Coronary artery (tissue), 2 donors: Measurements from ENCODE around the gene NFIB.

Experiments used
- DNase-seq: peaks from one replicate; pipeline ENCODE4 v3.0.0-alpha.2; 2017; ENCODE audit warnings: low spot score
- H3K27ac ChIP-seq, 2 donors: fragments of 200-600 bp; sonication (generic); one replicate each; pipeline ENCODE4 v1.5.1; 2016 to 2019
- H3K4me3 ChIP-seq: fragments of 200-600 bp; sonication (generic); 2 replicates; pipeline ENCODE4 v1.5.1; 2016; ENCODE audit warnings: mild to moderate bottlenecking, moderate library complexity
- TF ChIP-seq, protein P1 (sequence below): fragments of 200-600 bp; sonication (generic); IDR thresholded peaks from one replicate; pipeline ENCODE4 v1.5.1; 2019; ENCODE audit warnings: antibody characterized with exemption

The NFIB gene

DNA sequence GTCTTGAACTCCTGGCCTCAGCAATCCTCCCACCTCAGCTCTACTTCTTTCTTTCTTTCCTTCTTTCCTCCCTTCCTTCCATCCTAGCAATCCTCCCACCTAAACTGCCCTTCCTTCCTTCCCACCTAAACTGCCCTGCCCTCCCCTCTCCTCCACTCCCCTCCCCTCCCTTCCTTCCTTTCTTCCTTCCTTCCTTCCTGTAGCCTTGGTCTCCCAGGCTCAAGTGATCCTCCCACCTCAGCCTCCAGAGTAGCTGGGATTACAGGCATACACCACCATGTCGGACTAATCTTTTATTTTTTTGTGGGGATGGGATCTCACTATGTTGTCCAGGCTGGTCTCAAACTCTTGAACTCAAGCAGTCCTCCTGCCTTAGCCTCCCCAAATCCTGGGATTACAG lies 65.8 kb downstream of the NFIB start:
- TF ChIP-seq, protein P1, sequence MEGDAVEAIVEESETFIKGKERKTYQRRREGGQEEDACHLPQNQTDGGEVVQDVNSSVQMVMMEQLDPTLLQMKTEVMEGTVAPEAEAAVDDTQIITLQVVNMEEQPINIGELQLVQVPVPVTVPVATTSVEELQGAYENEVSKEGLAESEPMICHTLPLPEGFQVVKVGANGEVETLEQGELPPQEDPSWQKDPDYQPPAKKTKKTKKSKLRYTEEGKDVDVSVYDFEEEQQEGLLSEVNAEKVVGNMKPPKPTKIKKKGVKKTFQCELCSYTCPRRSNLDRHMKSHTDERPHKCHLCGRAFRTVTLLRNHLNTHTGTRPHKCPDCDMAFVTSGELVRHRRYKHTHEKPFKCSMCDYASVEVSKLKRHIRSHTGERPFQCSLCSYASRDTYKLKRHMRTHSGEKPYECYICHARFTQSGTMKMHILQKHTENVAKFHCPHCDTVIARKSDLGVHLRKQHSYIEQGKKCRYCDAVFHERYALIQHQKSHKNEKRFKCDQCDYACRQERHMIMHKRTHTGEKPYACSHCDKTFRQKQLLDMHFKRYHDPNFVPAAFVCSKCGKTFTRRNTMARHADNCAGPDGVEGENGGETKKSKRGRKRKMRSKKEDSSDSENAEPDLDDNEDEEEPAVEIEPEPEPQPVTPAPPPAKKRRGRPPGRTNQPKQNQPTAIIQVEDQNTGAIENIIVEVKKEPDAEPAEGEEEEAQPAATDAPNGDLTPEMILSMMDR: no peak
- DNase-seq: no peak
- Histone ChIP-seq H3K27ac (no peak overlapping the region), H3K4me3 (no peak overlapping the region)

DNA sequence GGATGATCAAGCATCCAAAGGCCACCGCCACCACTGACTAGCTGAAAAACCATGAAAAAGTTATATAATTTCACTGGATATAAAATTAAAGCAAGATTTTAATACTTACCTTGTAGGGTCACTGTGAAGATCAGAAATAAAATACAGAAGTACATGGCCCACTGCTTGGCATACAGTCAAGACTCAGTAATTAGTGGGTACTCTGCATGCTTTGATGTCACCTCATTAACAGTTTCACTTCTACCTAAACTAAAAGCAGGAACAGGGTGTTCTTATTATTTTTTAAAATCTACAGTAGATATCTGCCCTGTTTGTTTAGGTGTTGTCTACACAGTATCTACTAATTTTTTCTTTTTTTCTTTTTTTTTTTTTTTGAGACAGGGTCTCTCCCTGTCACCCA lies 66.4 kb downstream of the NFIB start:
- TF ChIP-seq, protein P1: no peak
- no peak overlapping the region for H3K27ac ChIP-seq
- no peak for DNase-seq

DNA sequence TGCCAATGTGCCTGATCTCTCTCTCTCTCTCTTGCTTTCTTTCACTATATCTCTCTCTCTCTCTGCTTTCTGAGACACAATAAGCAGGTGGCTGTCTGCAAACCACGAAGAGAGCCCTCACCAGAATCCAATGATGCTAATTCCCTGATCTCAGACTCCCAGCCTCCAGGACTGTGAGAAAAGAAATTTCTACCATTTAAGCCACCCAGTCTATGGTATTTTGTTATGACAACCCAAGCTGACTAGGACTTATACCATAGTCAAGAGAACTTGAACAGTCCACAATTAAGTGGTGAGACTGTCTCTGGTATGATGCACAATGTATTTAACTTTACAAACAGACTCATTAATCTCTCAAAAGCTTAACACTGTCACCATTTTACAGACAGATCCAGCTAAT lies 67.0 kb downstream of the NFIB start:
- Histone ChIP-seq H3K4me3 (no peak overlapping the region), H3K27ac (no peak overlapping the region)
- no peak for DNase-seq
- TF ChIP-seq, protein P1: no peak

More for the DNA sequence above, 66.4 kb downstream of the NFIB start:
- H3K4me3 ChIP-seq: no peak overlapping the region

DNA sequence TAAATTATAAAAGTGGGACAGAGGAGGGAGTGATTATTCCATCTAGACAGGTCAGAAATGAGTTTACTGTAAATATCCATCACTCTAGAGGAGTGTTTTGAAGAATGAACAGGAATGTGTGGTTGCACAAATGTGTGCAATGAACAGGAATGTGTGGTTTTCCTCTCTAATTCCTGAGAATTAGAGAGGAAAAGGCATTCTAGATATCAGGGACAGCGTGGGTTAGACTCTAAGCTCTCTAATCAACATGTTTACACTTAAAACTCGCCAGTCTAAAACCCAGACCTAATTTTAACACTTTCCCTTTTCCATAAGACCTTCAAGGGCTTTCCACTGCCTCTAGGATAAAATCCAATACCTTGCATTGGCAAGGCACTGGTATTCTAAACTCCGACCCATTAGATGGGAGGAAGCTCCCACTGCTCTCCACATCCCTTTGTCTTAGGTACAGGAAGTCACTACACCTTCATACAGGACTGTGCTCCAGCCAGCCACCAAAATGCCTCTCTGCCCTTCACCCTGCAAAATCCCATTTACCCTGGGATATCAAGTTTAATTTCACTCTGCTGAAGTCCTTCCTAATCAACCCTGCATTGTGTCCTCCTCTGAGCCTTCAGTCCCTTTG lies 67.9 kb downstream of the NFIB start:
- Histone ChIP-seq H3K27ac (no peak overlapping the region), H3K4me3 (no peak overlapping the region)
- DNase-seq: no peak
- TF ChIP-seq, protein P1: no peak

DNA sequence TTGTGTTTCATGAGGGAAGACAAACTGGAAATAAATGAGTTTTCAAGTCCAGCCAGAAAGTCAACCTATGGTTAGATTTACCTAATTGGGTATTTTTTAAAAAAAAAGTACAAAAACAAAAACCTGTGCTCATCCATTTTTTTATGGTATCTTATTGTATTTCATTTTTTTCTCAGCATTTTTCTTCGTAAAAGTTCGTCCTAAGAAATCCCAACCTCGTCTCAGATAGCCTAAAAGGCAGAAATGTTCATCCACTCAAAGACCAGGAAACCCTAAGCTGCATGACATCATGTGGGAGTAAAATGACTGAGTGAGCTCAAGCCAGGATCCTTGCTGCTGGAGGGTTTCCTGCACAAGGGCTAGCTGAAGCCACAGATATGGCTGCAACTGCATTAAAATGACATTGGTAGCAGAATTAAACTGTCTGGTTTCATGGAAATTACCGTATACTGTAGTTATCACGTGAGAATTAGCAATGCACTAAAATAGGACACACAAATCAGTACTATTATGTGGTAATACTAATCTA lies 70.4 kb downstream of the NFIB start:
- TF ChIP-seq, protein P1: no peak
- Histone ChIP-seq H3K4me3 (no peak overlapping the region), H3K27ac (no peak overlapping the region)
- no peak for DNase-seq

DNA sequence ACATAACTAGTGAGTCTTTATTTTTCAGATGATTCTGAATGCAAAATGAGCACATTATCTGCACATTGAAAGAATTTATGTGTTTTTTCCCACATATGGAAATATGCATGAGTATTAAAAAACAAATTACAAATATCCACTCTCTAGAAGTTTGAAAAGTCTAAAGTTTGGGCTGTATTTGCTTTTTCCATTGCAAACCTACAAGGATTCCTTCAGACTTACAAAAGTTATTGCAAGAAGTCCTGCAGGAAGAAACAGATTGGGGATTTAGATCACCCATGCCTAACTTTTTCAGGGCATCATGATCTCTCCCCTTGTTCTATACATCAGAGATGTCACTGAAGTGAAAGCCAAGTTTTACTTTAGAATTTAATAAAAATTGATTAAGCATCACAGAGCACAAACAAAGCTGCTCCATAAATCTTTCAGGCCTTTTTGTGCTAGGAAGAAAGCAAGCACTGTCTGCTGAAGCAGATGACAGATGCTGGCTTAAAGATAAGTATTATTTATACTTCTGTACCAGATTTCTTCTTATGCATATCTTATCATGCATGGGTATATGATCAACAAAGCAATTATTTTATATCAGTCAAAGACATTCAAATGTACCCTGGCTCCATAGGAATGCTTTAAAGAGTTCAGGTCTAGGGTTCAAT lies 71.7 kb downstream of the NFIB start:
- no peak overlapping the region for H3K4me3 ChIP-seq
- no peak overlapping the region for H3K27ac ChIP-seq
- TF ChIP-seq, protein P1: no peak
- no peak for DNase-seq

DNA sequence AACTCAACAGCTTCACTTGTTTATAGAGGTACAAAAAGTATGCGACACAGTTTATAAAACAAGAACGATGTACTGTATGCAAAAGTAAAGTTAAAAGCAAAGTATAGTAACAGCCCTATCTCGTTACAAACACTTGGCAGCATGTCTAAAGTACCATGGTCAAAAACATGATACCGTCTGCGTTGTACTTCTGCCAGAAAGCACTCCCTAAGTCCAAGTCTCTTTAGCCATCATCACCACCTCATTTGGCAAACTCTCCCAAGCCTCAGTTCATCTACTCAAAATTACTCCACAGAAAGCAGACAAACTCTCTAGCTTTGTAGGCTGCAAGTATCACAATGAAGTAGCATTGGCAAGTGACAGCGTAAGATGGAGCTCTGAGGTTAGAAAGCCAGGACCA lies 73.4 kb downstream of the NFIB start:
- Histone ChIP-seq H3K4me3 (peak overlapping the region; percentile 5), H3K27ac (peak overlapping the region in 1 of 2 donors; percentile 18)
- DNase-seq: no peak
- TF ChIP-seq, protein P1: no peak
